Measurements from ENCODE around the gene CAP1. TPM values are rescaled to one million over a fixed set of nuclear protein-coding genes. Genes with fewer than 3 reads are reported as not detected.

The CAP1 gene
- total RNA-seq, 1 experiment from 2014 or later, result 243 TPM

- H3K4me1 ChIP-seq (ENCODE audit: insufficient read depth, low read length), result peaks cover 28% of the 10 kb centered on the region
- TF ChIP-seq EZH2 (IDR thresholded peaks at IDR 0.05; ENCODE audit: low read length, unreplicated experiment), result no peak
- TF ChIP-seq, protein P1, sequence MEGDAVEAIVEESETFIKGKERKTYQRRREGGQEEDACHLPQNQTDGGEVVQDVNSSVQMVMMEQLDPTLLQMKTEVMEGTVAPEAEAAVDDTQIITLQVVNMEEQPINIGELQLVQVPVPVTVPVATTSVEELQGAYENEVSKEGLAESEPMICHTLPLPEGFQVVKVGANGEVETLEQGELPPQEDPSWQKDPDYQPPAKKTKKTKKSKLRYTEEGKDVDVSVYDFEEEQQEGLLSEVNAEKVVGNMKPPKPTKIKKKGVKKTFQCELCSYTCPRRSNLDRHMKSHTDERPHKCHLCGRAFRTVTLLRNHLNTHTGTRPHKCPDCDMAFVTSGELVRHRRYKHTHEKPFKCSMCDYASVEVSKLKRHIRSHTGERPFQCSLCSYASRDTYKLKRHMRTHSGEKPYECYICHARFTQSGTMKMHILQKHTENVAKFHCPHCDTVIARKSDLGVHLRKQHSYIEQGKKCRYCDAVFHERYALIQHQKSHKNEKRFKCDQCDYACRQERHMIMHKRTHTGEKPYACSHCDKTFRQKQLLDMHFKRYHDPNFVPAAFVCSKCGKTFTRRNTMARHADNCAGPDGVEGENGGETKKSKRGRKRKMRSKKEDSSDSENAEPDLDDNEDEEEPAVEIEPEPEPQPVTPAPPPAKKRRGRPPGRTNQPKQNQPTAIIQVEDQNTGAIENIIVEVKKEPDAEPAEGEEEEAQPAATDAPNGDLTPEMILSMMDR (conservative IDR thresholded peaks at IDR 0.05; ENCODE audit: low read depth, low read length), result no peak
- TF ChIP-seq EZH2phosphoT487 (IDR thresholded peaks at IDR 0.05; ENCODE audit: borderline replicate concordance, low read length), result no peak
- H3F3A ChIP-seq (ENCODE audit: low read length, unreplicated experiment), result no peaks in the 10 kb centered on the region
- peak overlapping the region; percentile 50; the same call in 1 of the 2 replicates for H3K4me2 ChIP-seq (ENCODE audit: low read length)
- no peaks in the 10 kb centered on the region for H3K9me3 ChIP-seq (ENCODE audit: low read length)
- no peak overlapping the region for H3K4me3 ChIP-seq (ENCODE audit: low read length)
- no TSS peak for BruUV-seq (replicated peaks)
- peak overlapping the region; percentile 66 for H3K27ac ChIP-seq (ENCODE audit: low read length)
- ChIA-PET CTCF (no interaction called here), POLR2A (ENCODE audit: unreplicated experiment) (no interaction called here)
- no peak overlapping the region for H3K9ac ChIP-seq (ENCODE audit: low read length)
- DNase-seq, result no peak
- H3K27me3 ChIP-seq (ENCODE audit: low read length), result no peaks in the 10 kb centered on the region
- intact Hi-C loops (cut with micrococcal nuclease), result loop anchor here (2.0 to 10.0 kb wide), 2 partner anchors 19 to 185 kb away; partner anchors contain the start of genes CAP1 and TMCO2
- peaks cover 47% of the 10 kb centered on the region for H3K36me3 ChIP-seq (ENCODE audit: low read depth, low read length)
- H4K20me1 ChIP-seq (ENCODE audit: low read length), result peaks cover 43% of the 10 kb centered on the region
- no peaks in the 10 kb centered on the region for H3K9me2 ChIP-seq (replicated peaks; ENCODE audit: low read length)
- peaks cover 32% of the 10 kb centered on the region for H3K79me2 ChIP-seq (ENCODE audit: low read length)
- H2AFZ ChIP-seq (ENCODE audit: low read length), result no peak overlapping the region
- ATAC-seq, result no peak
Measured at GRCh38 chr1:40059960-40060750, 19.6 kb downstream of the CAP1 start.

DNA sequence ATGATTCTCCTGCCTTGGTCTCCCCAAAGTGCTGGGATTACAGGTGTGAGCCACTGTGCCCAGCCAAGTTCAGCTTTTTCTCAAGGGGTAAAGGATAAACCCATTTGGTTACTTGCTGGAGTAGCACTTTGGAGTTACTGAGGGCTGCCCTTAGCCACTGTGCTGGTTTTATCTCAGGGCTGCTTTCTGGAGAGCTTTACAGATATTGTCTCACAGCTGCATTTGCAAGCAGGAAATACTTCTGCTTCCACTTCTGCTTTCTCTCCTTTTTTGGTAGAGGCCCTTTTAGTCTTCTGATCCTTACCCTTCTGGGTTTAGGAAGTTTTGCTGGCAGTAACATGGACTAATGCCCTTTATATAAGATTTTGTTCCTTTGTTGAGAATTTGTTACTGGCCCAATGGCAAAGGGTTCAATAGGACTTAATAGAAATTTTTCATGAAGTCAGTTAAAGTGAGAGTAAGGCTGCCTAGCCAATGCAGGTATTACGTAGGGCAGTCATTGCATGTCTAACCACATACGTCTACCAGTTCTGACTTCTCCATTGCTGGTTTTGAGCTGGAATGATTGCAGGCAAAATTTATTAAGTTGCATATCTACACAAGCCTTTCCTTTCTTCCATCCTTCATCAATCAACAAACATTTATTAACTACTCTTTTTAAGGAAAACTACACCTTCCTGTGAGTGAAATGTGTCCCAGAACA, 24.4 kb downstream of the CAP1 start:
- no peak for DNase-seq
- TF ChIP-seq, protein P1 (conservative IDR thresholded peaks at IDR 0.05; ENCODE audit: low read depth, low read length), result no peak
- TF ChIP-seq EZH2 (IDR thresholded peaks at IDR 0.05; ENCODE audit: low read length, unreplicated experiment) (no peak), EZH2phosphoT487 (IDR thresholded peaks at IDR 0.05; ENCODE audit: borderline replicate concordance, low read length) (no peak)
- Histone ChIP-seq H2AFZ (ENCODE audit: low read length) (no peak overlapping the region), H3K27ac (ENCODE audit: low read length) (no peak overlapping the region), H3K4me2 (ENCODE audit: low read length) (no peak overlapping the region), H3K9me3 (ENCODE audit: low read length) (no peaks in the 10 kb centered on the region), H3K79me2 (ENCODE audit: low read length) (no peaks in the 10 kb centered on the region; the same call in 1 of the 2 replicates), H3K9me2 (replicated peaks; ENCODE audit: low read length) (no peaks in the 10 kb centered on the region), H3K4me3 (ENCODE audit: low read length) (no peak overlapping the region), H3F3A (ENCODE audit: low read length, unreplicated experiment) (no peaks in the 10 kb centered on the region), H3K4me1 (ENCODE audit: insufficient read depth, low read length) (peaks cover 9% of the 10 kb centered on the region), H3K27me3 (ENCODE audit: low read length) (no peaks in the 10 kb centered on the region), H3K9ac (ENCODE audit: low read length) (no peak overlapping the region), H3K36me3 (ENCODE audit: low read depth, low read length) (peaks cover 80% of the 10 kb centered on the region), H4K20me1 (ENCODE audit: low read length) (peaks cover 4% of the 10 kb centered on the region)
- BruUV-seq (replicated peaks), result no TSS peak
- CTCF ChIA-PET, result no interaction called here
- intact Hi-C loops (cut with micrococcal nuclease), result no loop called here
- ATAC-seq, result no peak
- POLR2A ChIA-PET (ENCODE audit: unreplicated experiment), result no interaction called here

Data from PC-3 (cell line).